ENCODE results near the gene TRIM71. TPM values are rescaled to one million over a fixed set of nuclear protein-coding genes. Genes with fewer than 3 reads are reported as not detected.

TRIM71 gene
- total RNA-seq, 2 donors from 2014 or later: 154 to 169 TPM

- Mint-ChIP-seq H3K36me3 (ENCODE audit: low read depth) (peaks cover 29% of the 10 kb centered on the region), H3K4me1 (peaks cover 36% of the 10 kb centered on the region), H3K27me3 (ENCODE audit: insufficient read depth) (no peaks in the 10 kb centered on the region), H3K4me3 (peak overlapping the region; percentile 93), H3K27ac (peak overlapping the region; percentile 99), H3K9me3 (no peaks in the 10 kb centered on the region)
- H3K27me3 ChIP-seq (ENCODE audit: control insufficient read depth, insufficient read depth, low read length, poor library complexity, severe bottlenecking): no peaks in the 10 kb centered on the region
- DNase-seq: peak; percentile 80
- peak overlapping the region; percentile 91 for H3K4me3 ChIP-seq (ENCODE audit: low read length)
- H3K9ac ChIP-seq (ENCODE audit: extremely low read depth, low read length, poor library complexity, severe bottlenecking): peak overlapping the region; percentile 94
- peak overlapping the region; percentile 90 for H3K27ac ChIP-seq (ENCODE audit: low read depth, low read length)
- peaks cover 6% of the 10 kb centered on the region for H3K36me3 ChIP-seq (ENCODE audit: control insufficient read depth, insufficient read depth, low read length)
- H3K9me3 ChIP-seq (ENCODE audit: control insufficient read depth, low read length): no peaks in the 10 kb centered on the region
- peaks cover 11% of the 10 kb centered on the region for H3K4me1 ChIP-seq (ENCODE audit: control insufficient read depth, insufficient read depth, low read length)
- no peak for TF ChIP-seq CTCF (conservative IDR thresholded peaks at IDR 0.05)
- WGBS, 2 experiments (ENCODE audit: insufficient coverage in 1 of 2, insufficient read length in 1 of 2): 3 to 8% methylated on average over 5 to 21 of the region's 21 CpGs
Measured at GRCh38 chr3:32815841-32816438, 1.9 kb upstream of the TRIM71 start.

- peak; percentile 96 for DNase-seq
- H3K27ac ChIP-seq (ENCODE audit: low read depth, low read length): peak overlapping the region; percentile 99
- no peaks in the 10 kb centered on the region for H3K9me3 ChIP-seq (ENCODE audit: control insufficient read depth, low read length)
- no peaks in the 10 kb centered on the region for H3K27me3 Mint-ChIP-seq (ENCODE audit: insufficient read depth)
- H3K9ac ChIP-seq (ENCODE audit: extremely low read depth, low read length, poor library complexity, severe bottlenecking): peak overlapping the region; percentile 94
- no peaks in the 10 kb centered on the region for H3K27me3 ChIP-seq (ENCODE audit: control insufficient read depth, insufficient read depth, low read length, poor library complexity, severe bottlenecking)
- peaks cover 39% of the 10 kb centered on the region for H3K4me1 Mint-ChIP-seq
- H3K4me3 ChIP-seq (ENCODE audit: low read length): peak overlapping the region; percentile 91
- H3K4me3 Mint-ChIP-seq: peak overlapping the region; percentile 93
- peaks cover 11% of the 10 kb centered on the region for H3K4me1 ChIP-seq (ENCODE audit: control insufficient read depth, insufficient read depth, low read length)
- no peaks in the 10 kb centered on the region for H3K9me3 Mint-ChIP-seq
- peaks cover 26% of the 10 kb centered on the region for H3K36me3 Mint-ChIP-seq (ENCODE audit: low read depth)
- H3K36me3 ChIP-seq (ENCODE audit: control insufficient read depth, insufficient read depth, low read length): peaks cover 6% of the 10 kb centered on the region
- WGBS, 2 experiments (ENCODE audit: insufficient coverage in 1 of 2, insufficient read length in 1 of 2): 0 to 1% methylated on average over 14 to 81 of the region's 85 CpGs
- peak overlapping the region; percentile 99 for H3K27ac Mint-ChIP-seq
- TF ChIP-seq CTCF (conservative IDR thresholded peaks at IDR 0.05): no peak
Measured at GRCh38 chr3:32816439-32817256, 1.1 kb upstream of the TRIM71 start.

GRCh38 chr3:32817257-32817557, 590 bp upstream of the TRIM71 start:
- Histone ChIP-seq H3K9me3 (ENCODE audit: control insufficient read depth, low read length) (no peaks in the 10 kb centered on the region), H3K27ac (ENCODE audit: low read depth, low read length) (peak overlapping the region; percentile 99), H3K4me1 (ENCODE audit: control insufficient read depth, insufficient read depth, low read length) (peaks cover 12% of the 10 kb centered on the region), H3K36me3 (ENCODE audit: control insufficient read depth, insufficient read depth, low read length) (peaks cover 6% of the 10 kb centered on the region), H3K4me3 (ENCODE audit: low read length) (peak overlapping the region; percentile 91), H3K9ac (ENCODE audit: extremely low read depth, low read length, poor library complexity, severe bottlenecking) (peak overlapping the region; percentile 94), H3K27me3 (ENCODE audit: control insufficient read depth, insufficient read depth, low read length, poor library complexity, severe bottlenecking) (no peaks in the 10 kb centered on the region)
- no peaks in the 10 kb centered on the region for H3K9me3 Mint-ChIP-seq
- H3K27ac Mint-ChIP-seq: peak overlapping the region; percentile 96
- H3K4me3 Mint-ChIP-seq: peak overlapping the region; percentile 93
- H3K36me3 Mint-ChIP-seq (ENCODE audit: low read depth): peaks cover 27% of the 10 kb centered on the region
- peak; percentile 58 for DNase-seq
- H3K4me1 Mint-ChIP-seq: peaks cover 44% of the 10 kb centered on the region
- no peaks in the 10 kb centered on the region for H3K27me3 Mint-ChIP-seq (ENCODE audit: insufficient read depth)
- WGBS, 2 experiments (ENCODE audit: insufficient coverage in 1 of 2, insufficient read length in 1 of 2): 0% methylated on average over 7 to 49 of the region's 49 CpGs
- no peak for TF ChIP-seq CTCF (conservative IDR thresholded peaks at IDR 0.05)
